ENCODE results near the gene BCL2L15.
"Not testable (repeated sequence)": the region's sequence is repeated elsewhere in the genome, so short reads cannot be mapped to it uniquely, and the experiment has no call there.

Gene BCL2L15

DNA sequence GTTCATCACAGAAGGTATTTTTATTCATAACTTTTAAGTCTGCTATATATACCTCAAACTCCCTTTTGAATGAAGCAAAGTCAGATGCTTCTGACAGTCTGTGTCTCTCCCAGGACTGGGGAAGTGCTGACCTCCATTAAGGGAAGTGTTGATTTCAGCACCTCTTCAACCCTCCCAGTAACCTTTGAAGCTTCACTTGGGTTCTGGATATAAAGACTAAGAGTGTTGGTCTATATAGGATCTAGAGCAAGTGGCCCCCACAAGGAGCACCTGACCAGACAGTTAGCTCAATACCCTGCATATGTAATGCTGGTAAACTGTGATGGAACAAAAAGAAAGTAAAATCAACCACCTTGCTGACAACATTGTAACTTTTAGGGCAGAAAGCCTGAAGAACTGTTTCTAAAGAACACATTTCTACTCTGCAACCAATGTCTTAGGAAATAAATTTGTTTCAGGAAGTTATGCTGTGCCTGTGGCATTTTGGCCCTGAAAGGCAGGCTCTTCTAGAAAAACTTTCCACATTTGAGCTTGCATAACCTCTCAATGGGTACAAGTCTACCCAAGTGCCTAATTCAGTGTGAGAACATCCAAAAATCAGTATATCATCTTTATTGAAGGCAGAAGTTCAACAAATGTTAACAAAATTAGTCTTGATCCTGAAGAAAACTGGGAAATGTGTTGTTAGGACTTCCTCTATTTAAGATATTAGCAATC is 15.0 kb downstream of the BCL2L15 start:
- no peak for DNase-seq (ENCODE audit: low read depth in 1 of 2, low spot score in 1 of 2)

DNA sequence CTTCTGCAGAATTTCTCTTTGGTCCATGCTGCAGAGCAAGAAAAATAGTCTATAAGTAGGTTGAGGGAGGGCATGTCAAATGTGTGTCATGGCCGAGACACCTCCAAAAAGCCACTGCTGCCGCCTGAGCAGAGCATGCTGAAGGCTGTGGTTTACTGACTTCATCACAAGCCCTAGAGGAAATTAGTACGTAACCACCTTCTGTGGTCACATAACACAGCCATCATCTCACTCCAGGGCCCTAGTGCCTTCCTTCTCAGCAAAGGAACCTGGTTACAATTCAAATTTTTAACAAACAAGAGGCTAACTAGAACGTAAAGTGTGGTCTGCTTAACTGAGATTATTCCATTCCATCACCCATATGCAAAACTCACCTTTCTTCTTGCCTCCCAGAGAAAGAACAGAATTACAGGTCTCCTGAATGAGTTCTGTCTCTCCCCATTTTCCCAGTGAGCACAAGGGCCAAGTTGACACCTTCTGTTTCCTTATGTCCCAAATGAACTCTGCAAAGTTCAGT is 15.7 kb downstream of the BCL2L15 start, which contains the start of gene PTPN22:
Gene PTPN22, minus strand, starts transcription at position 116 of the 517 bp plus-strand sequence.
- peak; percentile 39 to 67 for DNase-seq (ENCODE audit: low read depth in 1 of 2, low spot score in 1 of 2)

DNA sequence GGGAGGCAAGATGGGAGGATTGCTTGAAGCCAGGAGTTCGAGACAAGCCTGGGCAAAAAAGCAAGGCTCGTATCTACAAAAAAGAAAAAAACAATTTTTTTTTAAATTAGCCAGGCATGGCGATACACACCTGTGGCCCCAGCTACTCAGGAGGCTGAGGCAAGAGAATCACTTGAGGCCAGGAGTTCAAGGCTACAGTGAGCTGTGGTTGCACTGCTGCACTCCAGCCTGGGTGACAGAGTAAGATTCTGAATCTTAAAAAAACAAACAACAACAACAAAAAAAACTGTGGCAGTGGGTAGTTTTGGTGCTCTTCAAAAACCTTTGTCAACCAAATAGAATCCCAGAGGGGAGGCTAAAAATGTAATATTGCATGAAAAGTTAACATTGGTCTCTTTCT is 16.6 kb downstream of the BCL2L15 start:
- no peak for DNase-seq (ENCODE audit: low read depth in 1 of 2, low spot score in 1 of 2)

DNA sequence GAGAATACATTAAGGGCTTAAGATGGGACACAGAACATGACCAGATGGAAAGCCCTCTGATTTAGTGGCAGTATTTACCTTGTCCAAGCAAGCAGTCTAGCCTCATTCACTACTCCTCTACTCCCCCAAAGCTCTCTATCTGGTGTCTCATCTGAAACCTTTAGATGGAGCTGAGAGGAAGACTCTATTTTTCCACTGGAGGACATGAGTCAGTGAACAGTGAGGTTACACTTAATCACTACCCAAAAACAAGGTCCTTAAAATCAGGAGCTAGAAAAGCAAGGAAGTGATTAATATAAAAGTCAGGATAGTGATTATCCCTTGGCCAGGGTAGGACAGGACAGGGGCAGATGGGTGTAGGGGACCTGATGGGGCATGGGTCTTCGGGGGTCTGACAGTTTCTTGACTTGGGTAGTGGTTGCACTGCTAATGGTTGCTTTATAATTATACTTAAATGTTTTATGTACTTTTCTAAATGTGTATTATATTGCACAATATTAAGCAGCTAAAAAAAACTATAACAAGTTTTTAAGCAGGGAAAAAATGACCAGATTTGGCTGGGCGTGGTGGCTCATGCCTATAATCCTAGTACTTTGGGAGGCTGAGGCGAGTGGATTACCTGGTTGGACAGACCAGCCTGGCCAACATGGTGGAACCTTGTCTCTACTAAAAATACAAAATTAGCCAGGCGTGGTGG is 18.8 kb downstream of the BCL2L15 start:
- no peak for DNase-seq (ENCODE audit: low read depth in 1 of 2, low spot score in 1 of 2)

DNA sequence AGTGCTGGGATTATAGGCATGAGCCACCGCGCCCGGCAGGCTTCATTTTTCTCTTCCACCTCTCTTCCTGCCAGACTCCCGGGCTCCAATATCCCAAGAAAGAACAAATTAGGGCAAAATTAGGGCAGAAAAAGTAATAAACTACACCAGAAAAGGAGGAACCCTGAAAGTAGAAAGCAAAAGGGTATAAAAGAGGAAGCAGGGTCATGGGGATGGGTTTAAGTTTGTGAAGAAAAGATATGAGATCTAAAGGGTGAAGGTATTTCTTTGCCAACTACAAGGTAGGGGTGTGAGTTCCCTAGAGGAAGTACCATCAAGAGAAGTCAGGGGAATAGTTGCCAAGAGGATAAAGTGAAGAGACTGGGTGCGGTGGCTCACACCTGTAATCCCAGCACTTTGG is 25.7 kb downstream of the BCL2L15 start:
- DNase-seq (ENCODE audit: low read depth in 1 of 2, low spot score in 1 of 2) = no peak

DNA sequence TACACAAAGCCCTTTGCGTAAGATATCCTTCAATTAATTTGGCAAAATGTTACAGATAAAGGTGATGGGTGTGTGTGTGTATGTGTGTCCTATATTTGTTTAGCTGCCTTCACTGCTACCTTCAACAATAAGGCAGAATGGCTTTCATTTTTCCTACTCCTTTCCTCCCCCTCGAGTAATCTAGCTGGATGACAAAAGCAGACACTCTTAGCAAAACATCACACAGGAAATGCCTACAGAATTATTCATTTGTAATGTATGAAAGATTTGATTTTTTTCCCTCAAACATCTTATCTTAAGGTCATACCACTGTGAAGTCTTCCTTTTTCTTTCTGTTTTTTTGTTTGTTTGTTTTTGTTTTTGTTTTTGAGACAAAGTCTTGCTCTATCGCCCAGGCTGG is 26.5 kb downstream of the BCL2L15 start:
- no peak for DNase-seq (ENCODE audit: low read depth in 1 of 2, low spot score in 1 of 2)

DNA sequence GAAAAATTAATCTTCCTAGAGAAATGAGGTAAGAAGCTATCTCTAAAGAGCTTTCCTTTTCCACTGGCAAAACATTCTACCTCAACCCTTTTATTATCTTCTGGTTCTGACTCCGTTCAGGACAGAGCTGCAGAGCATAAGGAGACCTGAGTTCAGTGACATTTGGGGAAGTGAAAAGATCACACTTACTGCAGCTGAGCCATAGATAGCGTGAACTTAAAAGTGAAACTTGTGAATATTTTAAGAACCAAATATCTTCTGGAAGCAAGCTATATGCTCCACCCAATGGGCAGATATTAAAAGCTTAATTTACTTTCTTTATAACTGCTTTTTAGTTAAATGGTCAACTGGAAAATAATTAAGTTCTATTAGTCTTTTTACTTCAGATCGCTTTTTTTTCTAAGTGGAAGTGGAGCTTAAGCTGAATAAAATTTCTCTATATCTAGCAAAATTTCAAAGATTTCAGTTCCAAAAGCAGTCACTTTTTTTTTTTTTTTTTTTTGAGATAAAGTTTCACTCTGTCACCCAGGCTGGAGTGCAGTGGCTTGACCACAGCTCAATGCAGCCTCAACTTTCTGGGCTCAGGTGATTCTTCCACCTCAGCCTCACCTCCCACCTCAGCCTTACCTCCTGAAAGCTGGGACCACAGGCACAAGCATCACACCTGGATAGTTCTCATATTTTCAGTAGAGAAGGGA is 27.8 kb downstream of the BCL2L15 start:
- DNase-seq (ENCODE audit: low read depth in 1 of 2, low spot score in 1 of 2) = no peak

DNA sequence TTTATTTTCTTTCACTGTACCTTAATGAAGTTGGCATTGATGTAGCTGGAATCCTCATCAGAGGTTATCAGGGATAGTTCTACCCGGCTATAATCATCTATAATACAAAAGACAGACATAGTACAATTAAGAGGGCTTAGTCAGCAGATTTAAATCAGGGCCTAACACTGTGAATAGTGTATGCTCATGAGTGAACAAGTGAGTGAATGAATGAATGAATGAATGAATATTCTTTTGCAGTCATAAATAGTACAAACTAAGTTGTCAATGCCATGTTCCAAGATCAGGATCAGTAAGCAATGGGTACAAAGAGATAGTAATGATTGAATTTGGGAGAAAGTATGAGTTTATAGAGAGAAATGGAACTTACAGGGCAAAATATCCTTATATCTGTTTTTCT is 28.4 kb downstream of the BCL2L15 start:
- no peak for DNase-seq (ENCODE audit: low read depth in 1 of 2, low spot score in 1 of 2)

DNA sequence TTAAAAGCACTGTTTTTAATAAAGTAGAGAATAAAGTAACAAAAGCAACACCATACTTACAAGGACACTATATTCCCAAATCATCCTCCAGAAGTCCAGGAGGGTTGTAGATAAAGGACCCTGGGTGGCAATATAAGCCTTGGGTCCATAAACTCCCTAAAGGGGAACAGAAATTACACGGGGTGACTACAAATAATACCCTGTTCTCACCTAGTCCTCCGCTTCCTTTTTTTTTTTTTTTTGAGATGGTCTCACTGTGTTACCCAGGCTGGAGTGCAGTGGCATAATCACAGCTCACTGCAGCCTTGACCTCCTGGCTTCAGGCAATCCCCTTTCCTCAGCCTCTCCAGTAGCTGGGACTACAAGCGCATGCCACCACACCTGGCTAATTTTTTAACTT is 29.0 kb downstream of the BCL2L15 start:
- no peak for DNase-seq (ENCODE audit: low read depth in 1 of 2, low spot score in 1 of 2)

DNA sequence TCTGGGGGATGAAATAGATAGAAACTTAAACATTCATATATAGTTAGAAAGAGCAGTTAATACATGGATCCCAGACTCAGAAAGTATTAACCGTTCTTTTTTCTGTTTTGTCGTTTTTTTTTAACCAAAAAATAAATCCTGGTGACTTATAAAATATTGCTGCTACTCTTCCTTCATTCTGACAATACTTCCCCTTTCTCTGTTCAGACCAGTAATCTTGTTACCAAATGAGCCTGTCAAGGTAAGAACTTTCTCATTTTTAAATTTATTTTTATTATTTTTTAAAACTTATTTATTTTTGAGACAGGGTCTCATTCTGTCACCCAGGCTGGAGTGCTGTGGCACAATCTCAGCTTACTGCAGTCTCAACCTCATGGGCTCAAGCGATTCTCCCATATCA is 29.6 kb downstream of the BCL2L15 start:
- no peak for DNase-seq (ENCODE audit: low read depth in 1 of 2, low spot score in 1 of 2)

DNA sequence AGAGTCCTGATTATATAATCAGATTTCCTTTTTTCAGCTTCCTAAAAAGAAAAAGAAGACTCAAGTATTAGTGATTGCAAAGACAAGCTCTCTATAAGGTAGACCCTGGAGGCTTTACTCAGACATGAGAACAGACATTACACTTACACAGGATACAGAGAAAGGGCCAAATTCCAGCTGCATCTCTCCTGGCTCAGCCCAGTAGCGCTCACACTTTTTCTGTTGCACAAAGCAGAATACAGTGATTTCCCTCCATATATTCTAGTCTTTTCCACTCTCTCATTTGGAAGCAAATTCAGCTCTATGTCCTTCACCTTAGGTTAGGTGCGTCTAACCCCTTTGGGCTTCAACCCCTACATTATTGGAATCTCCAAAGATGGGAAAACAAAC is 31.0 kb downstream of the BCL2L15 start:
- DNase-seq (ENCODE audit: low read depth in 1 of 2, low spot score in 1 of 2) = no peak

DNA sequence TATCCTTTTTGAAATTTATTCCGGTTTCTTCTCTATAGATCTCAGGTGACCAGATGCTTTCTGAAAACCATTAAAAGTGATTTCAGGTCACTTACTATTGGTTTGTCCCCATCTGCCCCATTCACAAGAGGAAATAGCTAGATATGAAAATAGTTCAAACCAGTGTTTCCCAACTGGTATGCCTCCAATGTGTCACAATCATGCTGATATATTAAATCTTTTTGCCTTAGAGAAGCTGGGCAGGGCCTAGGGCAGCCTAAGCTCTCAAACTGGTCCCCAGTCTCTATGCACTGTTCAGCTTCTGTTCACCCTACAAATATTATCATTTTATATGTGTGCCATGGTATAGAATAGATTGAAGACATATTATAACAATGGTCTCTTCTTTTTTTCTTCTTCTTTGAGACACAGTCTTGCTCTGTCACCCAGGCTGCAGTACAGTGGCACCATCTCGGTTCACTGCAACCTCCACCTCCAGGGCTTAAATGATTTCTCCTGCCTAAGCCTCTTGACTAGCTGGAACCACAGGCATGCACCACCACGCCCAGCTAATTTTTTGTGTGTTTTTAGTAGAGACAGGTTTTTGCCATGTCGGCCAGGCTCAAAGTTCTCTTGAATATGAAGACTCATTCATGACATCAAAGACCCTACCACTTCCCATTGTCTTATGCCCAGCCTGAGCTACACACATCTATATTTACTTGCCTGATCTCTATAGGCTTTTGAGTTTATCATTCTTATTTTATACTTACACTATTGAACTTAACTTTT is 31.6 kb downstream of the BCL2L15 start:
- DNase-seq (ENCODE audit: low read depth in 1 of 2, low spot score in 1 of 2) = no peak

DNA sequence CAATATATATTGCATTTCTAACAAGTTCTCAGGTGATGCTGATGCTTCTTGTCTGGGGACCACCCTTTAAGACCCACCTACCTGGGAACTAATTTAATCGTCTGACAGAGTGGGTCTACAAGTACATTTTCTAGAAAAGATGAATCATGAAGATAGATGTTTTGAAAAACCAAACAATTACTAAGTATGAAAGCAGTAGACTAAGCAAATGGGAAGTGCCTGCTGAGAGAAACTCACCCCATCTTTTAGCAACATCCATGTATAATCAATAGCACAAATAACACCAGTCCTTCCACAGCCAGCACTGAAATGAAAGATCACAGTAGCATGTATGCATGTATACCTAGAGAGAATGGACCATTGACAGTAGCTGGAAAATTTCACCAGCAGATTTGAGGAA is 33.1 kb downstream of the BCL2L15 start:
- DNase-seq (ENCODE audit: low read depth in 1 of 2, low spot score in 1 of 2) = no peak

DNA sequence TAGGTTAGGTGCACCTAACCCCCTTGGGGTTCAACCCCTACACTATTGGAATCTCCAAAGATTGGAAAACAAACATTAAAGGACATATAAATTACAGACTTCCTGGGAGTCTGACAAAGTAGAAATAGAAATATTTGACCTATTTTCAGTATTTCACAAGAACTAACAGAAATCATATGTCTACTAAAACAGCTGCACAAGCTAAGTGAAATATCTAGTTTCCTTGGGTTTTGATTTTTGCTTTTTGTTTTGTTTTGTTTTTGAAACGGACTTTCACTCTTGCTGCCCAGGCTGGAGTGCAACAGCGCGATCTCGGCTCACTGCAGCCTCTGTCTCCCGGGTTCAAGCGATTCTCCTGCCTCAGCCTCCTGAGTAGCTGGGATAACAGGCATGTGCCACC is 34.7 kb downstream of the BCL2L15 start:
- not testable (repeated sequence) for DNase-seq (ENCODE audit: low read depth in 1 of 2, low spot score in 1 of 2)

DNA sequence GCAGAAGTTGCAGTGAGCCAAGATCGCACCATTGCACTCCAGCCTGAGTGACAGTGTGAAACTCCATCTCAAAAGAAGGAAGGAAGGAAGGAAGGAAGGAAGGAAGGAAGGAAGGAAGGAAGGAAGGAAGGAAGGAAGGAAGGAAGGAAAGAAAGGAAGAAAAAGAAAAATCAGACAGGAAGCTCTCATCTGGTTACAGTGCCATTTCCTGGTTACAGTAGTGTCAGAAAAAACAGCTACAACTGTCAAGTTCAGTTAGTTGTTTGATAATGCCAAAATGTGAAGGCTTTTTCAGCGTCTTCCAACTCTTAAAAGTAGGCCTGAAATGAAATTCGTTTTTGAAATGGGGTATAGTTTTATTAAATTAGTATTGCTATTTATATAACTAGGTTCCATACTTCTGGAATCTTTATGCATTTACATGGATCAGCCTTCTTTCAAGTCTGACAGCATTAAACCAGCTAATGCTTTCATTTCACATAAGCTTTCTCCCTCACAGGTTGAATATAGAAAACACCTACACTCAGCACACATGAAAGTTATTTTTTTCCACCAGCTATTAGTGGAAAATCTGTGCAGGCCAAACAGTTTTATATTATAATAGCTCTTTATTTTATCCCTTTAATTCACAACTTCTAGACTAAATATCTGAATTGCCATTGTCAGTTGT is 37.1 kb downstream of the BCL2L15 start:
- no peak for DNase-seq (ENCODE audit: low read depth in 1 of 2, low spot score in 1 of 2)

DNA sequence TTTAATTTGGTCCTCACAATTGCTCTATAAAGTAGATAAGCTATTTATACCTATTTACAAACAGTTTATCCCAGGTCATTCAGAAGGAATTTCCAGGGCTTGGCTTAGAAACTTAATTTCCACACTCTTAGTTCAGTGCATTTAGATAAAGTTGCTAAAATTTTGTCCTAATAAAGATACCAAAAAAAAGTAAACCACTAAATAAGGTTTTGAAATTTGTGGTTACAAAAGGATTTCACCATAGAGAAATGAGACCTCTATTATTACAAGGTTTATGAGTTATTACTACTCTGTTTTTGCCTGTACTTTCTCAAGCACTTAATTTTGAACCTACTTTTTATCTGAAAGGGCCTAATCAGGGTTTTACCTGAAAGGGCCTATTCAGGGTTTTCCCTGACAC is 38.3 kb downstream of the BCL2L15 start:
- DNase-seq (ENCODE audit: low read depth in 1 of 2, low spot score in 1 of 2) = no peak

DNA sequence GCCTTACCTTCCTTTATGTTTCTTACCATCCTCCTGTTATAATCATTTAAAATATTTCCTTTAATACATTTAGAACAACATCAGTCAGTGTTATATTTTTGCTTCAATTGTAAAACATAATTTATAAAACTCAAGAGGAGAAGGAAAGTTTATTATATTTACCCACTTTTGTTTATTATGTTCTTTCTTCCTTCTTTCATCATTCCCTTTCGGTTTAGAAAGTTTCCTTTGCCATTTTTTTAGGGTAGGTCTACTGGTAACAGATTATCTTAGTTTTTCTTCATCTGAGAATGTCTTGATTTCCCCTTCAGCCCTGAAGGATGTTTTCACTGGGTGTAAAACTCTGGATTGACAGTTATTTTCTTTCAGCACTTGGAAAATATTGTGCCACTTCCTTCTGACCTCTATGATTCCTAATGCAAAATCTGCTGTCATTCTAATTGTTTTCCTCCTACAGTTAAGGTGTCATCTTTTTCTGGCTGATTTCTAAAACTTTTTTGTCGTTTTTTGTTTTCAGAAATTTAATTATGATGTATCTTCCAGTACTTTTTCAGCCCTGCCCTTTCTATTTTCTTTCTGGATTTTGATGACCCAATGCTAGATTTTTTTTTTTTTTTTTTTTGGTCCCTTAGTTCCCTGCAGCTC is 40.9 kb downstream of the BCL2L15 start:
- no peak for DNase-seq (ENCODE audit: low read depth in 1 of 2, low spot score in 1 of 2)

DNA sequence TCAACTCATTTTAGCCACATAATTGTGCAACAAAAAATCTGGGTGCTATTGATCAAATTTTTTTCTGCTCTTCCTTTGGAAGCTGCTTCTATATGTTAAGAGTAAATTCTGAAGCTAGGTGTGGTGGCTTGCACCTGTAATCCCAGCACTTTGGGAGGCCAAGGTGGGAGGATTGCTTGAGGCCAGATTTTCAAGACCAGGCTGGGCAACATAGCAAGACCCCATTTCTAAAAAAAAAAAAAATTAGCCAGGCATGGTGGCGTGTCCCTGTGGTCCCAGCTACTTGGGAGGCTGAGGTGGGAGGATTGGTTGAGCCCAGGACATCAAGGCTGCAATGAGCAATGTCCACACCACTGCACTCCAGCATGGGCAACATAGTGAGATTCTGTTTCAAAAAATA is 50.8 kb downstream of the BCL2L15 start:
- DNase-seq (ENCODE audit: low read depth in 1 of 2, low spot score in 1 of 2) = no peak

DNA sequence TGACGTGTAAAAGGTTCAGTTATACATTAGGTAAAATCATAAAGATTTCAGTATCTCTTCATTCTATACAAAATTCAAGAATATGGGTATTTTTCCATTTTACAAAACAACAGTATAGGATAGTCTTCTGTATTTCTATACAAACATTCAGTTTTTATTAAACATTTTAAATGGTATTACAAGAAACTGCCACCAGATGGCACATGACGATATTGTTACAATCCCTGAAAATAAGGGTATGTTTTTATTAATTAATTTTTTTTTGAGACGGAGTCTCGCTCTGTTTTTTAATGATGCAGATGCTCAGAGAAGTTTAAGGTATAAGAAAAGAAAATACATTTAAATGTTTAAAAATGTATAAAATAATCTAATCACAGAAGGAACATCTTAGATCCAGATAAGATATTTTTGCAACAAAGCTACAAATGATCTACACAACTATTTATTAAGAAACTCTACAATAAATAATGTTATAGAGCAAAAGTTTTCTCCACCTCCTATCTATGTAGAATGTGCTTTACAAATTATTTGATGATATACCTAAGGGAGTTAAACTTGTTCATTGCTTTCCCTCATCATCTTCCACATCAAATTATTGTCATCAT is 51.6 kb downstream of the BCL2L15 start:
- no peak for DNase-seq (ENCODE audit: low read depth in 1 of 2, low spot score in 1 of 2)

DNA sequence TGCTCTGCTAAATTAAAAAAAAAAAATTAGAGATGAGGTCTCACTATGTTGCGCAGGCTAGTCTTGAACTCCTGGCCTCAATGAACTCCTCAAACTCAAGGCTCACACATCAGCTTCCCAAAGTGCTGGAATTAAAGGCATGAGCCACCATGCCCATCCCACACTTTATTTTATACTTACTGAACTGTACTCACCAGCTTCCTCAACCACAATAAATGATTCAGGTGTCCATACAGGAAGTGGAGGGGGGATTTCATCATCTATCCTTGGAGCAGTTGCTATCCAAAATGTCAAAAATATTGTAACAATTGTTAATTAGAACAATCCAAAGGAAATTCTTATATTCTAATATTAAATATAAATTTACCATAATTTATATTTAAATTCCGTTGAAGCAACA is 52.7 kb downstream of the BCL2L15 start:
- no peak for DNase-seq (ENCODE audit: low read depth in 1 of 2, low spot score in 1 of 2)

Measured in activated T-helper 1 cell treated with anti-CD3 and anti-CD28 coated beads, Interleukin-2, amount 50 U/mL, for 16 hours (primary cell).